HCT116 (cell line): ENCODE data around the gene IGFN1.

Source experiments
- CEBPB ChIP-seq: IDR thresholded peaks from 2 replicates; pipeline ENCODE4 v1.6.1; 2012; ENCODE audit warnings: low read depth
- POLR2A ChIP-seq: IDR thresholded peaks from 2 replicates; pipeline ENCODE4 v1.7.0; 2011; ENCODE audit warnings: borderline replicate concordance; ENCODE audit not compliant: insufficient read depth, insufficient read length; ENCODE audit errors: extremely low read depth
- RAD21 ChIP-seq: IDR thresholded peaks from 2 replicates; pipeline ENCODE4 v1.6.1; 2012; ENCODE audit warnings: low read depth, mild to moderate bottlenecking
- TF ChIP-seq, protein P1 (sequence below), 3 experiments: fragments of 200-600 bp in 1 of 3; sonication (generic) in 1 of 3; IDR thresholded peaks in 2 of 3; conservative IDR thresholded peaks in 1 of 3; 2 replicates each; pipeline ENCODE4 v1.5.1; 2012 to 2017; ENCODE audit warnings: low read depth in 2 of 3, low read length in 2 of 3, antibody characterized with exemption in 1 of 3, borderline replicate concordance in 1 of 3, control low read depth in 1 of 3, mild to moderate bottlenecking in 1 of 3, mixed read lengths in 1 of 3, mixed run types in 1 of 3, moderate library complexity in 1 of 3; ENCODE audit not compliant: insufficient read depth in 1 of 3

DNA sequence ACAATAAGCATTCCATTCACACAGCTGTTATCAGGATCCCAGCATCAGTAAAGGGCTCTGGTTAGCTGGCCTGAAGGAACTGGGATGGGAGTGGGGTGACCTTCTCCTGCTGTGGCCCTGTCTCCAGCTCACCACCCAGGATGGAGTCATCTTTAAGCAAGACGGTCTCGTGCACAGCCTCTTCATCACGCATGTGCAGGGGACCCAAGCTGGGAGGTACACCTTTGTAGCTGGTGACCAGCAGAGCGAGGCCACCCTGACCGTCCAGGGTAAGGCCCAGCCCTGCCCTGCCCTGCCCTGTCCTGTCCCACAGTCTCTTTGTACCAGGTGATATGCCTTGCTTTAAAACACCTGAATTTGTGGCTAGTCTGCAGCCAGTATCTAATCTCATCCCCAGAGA, 24.3 kb downstream of the IGFN1 start:
- no peak for TF ChIP-seq POLR2A
- TF ChIP-seq CEBPB: no peak
- TF ChIP-seq, protein P1, sequence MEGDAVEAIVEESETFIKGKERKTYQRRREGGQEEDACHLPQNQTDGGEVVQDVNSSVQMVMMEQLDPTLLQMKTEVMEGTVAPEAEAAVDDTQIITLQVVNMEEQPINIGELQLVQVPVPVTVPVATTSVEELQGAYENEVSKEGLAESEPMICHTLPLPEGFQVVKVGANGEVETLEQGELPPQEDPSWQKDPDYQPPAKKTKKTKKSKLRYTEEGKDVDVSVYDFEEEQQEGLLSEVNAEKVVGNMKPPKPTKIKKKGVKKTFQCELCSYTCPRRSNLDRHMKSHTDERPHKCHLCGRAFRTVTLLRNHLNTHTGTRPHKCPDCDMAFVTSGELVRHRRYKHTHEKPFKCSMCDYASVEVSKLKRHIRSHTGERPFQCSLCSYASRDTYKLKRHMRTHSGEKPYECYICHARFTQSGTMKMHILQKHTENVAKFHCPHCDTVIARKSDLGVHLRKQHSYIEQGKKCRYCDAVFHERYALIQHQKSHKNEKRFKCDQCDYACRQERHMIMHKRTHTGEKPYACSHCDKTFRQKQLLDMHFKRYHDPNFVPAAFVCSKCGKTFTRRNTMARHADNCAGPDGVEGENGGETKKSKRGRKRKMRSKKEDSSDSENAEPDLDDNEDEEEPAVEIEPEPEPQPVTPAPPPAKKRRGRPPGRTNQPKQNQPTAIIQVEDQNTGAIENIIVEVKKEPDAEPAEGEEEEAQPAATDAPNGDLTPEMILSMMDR (IDR thresholded peaks at IDR 0.05 in 2 of 3, conservative IDR thresholded peaks at IDR 0.05 in 1 of 3; ENCODE audit: borderline replicate concordance in 1 of 3, insufficient read depth in 1 of 3, low read depth in 2 of 3, low read length in 2 of 3): no peak
- no peak for TF ChIP-seq RAD21
